HepG2 (cell line): ENCODE data around the gene LAMB2. TPM values are rescaled to one million over a fixed set of nuclear protein-coding genes. Genes with fewer than 3 reads are reported as not detected.

Experiments used
- FOSL2 ChIP-seq: sonication (generic); formaldehyde crosslinking; IDR thresholded peaks from 2 replicates; pipeline ENCODE4 v1.4.0; 2020; ENCODE audit warnings: missing genetic modification reagents
- HMGXB4 ChIP-seq, 2 experiments: sonication (generic) in 1 of 2; formaldehyde crosslinking in 1 of 2; IDR thresholded peaks; 2 replicates each; pipeline versions ENCODE4 v1.4.0 to v1.6.1; 2018 to 2020; ENCODE audit warnings: missing genetic modification reagents in 2 of 2, borderline replicate concordance in 1 of 2, low read depth in 1 of 2, mild to moderate bottlenecking in 1 of 2, missing biosample characterization in 1 of 2
- MAX ChIP-seq: IDR thresholded peaks from 2 replicates; pipeline ENCODE4 v1.6.1; 2012; ENCODE audit warnings: inconsistent platforms
- MAZ ChIP-seq, 2 experiments: sonication (generic) in 1 of 2; formaldehyde crosslinking in 1 of 2; IDR thresholded peaks; 2 replicates each; pipeline versions ENCODE4 v1.5.0 to v1.6.1; 2012 to 2020; ENCODE audit warnings: low read depth in 2 of 2, mild to moderate bottlenecking in 2 of 2, borderline replicate concordance in 1 of 2, improper control_type of control experiment in 1 of 2, low read length in 1 of 2, missing genetic modification reagents in 1 of 2, moderate library complexity in 1 of 2
- MIER3 ChIP-seq: IDR thresholded peaks from 2 replicates; pipeline ENCODE4 v1.6.1; 2016; ENCODE audit warnings: missing compliant biosample characterization, borderline replicate concordance
- MYC ChIP-seq: sonication (generic); formaldehyde crosslinking; IDR thresholded peaks from 2 replicates; pipeline ENCODE4 v1.9.0; 2021; ENCODE audit warnings: missing genetic modification reagents, borderline replicate concordance
- PHF8 ChIP-seq: sonication (generic); formaldehyde crosslinking; IDR thresholded peaks from 2 replicates; pipeline ENCODE4 v1.5.0; 2020; ENCODE audit warnings: missing genetic modification reagents
- PRDM15 ChIP-seq: sonication (generic); formaldehyde crosslinking; IDR thresholded peaks from 2 replicates; pipeline ENCODE4 v1.4.0; 2020; ENCODE audit warnings: missing genetic modification reagents
- RAD21 ChIP-seq: fragments of 450-650 bp; formaldehyde crosslinking; IDR thresholded peaks from 2 replicates; pipeline ENCODE4 v1.5.0; 2020; ENCODE audit warnings: mild to moderate bottlenecking
- RBM39 ChIP-seq: fragments of 200-400 bp; formaldehyde crosslinking; IDR thresholded peaks from one replicate; pipeline ENCODE4 v1.6.1; 2018; ENCODE audit warnings: antibody characterized with exemption, mild to moderate bottlenecking, low read depth, low read length; ENCODE audit not compliant: poor library complexity, severe bottlenecking
- SIN3B ChIP-seq: fragments of 150-350 bp; IDR thresholded peaks from 2 replicates; pipeline ENCODE4 v1.6.1; 2014; ENCODE audit warnings: low read length
- SRSF1 ChIP-seq: fragments of 200-400 bp; formaldehyde crosslinking; optimal IDR thresholded peaks from 2 replicates; pipeline ENCODE3; 2017; ENCODE audit warnings: mild to moderate bottlenecking, low read depth, low read length, moderate library complexity
- TAF15 ChIP-seq: fragments of 200-400 bp; formaldehyde crosslinking; IDR thresholded peaks from one replicate; pipeline ENCODE4 v1.6.1; 2018; ENCODE audit warnings: mild to moderate bottlenecking, low read depth, low read length; ENCODE audit not compliant: poor library complexity, severe bottlenecking
- TEAD3 ChIP-seq: optimal IDR thresholded peaks from 2 replicates; pipeline ENCODE3; 2016; ENCODE audit warnings: borderline replicate concordance
- THRA ChIP-seq: sonication (generic); formaldehyde crosslinking; IDR thresholded peaks from 2 replicates; pipeline ENCODE4 v1.4.0; 2020; ENCODE audit warnings: missing genetic modification reagents, borderline replicate concordance
- ZNF326 ChIP-seq: sonication (generic); formaldehyde crosslinking; IDR thresholded peaks from 2 replicates; pipeline ENCODE4 v1.4.0; 2020; ENCODE audit warnings: missing genetic modification reagents, borderline replicate concordance
- ZNF331 ChIP-seq: sonication (generic); formaldehyde crosslinking; IDR thresholded peaks from 2 replicates; pipeline ENCODE4 v1.4.0; 2020; ENCODE audit warnings: missing genetic modification reagents
- ZNF350 ChIP-seq: sonication (generic); formaldehyde crosslinking; IDR thresholded peaks from 2 replicates; pipeline ENCODE4 v1.4.0; 2020; ENCODE audit warnings: mild to moderate bottlenecking, low read depth, missing genetic modification reagents, borderline replicate concordance
- ZNF362 ChIP-seq: sonication (generic); formaldehyde crosslinking; IDR thresholded peaks from 2 replicates; pipeline ENCODE4 v1.4.0; 2020; ENCODE audit warnings: missing genetic modification reagents, mild to moderate bottlenecking, borderline replicate concordance
- polyA plus RNA-seq, 8 experiments: library from polyadenylated mRNA; depleted of rRNA in 3 of 8; stranded (reverse) in 7 of 8; unstranded in 1 of 8; fragments of >200 nt; fragmentation: Illumina TruSeq in 4 of 8; extraction: Trizol in 4 of 8; gene quantifications; 2 replicates each; pipeline versions ENCODE4 v1.2.1 to v1.2.3, GENCODE V29; 2011 to 2016; ENCODE audit warnings: low read depth in 4 of 8, missing spikeins in 1 of 8, mixed read lengths in 1 of 8; ENCODE audit not compliant: insufficient read depth in 1 of 8
- total RNA-seq, 5 experiments: library from RNA; depleted of rRNA; stranded (reverse); fragments of >200 nt; fragmentation: Illumina TruSeq; extraction: Trizol; gene quantifications; 2 replicates each; pipeline ENCODE4 v1.2.3, GENCODE V29; 2016; ENCODE audit warnings: low read depth in 1 of 5

Gene LAMB2
- total and polyA plus RNA-seq, 2 of the 13 experiments (the other 11 are each of a cell fraction or from before 2014, with no cell fraction given) = 208 to 443 TPM

- TF ChIP-seq TAF15 (no peak), MAX (peak; percentile 66), PRDM15 (CRISPR knock-in tag) (peak; percentile 96), FOSL2 (CRISPR knock-in tag) (no peak), MIER3 (CRISPR knock-in tag) (no peak), ZNF362 (CRISPR knock-in tag) (no peak), ZNF326 (no peak), THRA (CRISPR knock-in tag) (0 out of 2 replicates have a peak, but pooled peaks have one; percentile 28), SRSF1 (peak; percentile 88), TEAD3 (CRISPR knock-in tag) (peak; percentile 82), SIN3B (0 out of 2 replicates have a peak, but pooled peaks have one; percentile 19), ZNF350 (peak; percentile 36; the same call in 1 of the 2 replicates), MYC (peak; percentile 49; the same call in 1 of the 2 replicates), ZNF331 (CRISPR knock-in tag) (0 out of 2 replicates have a peak, but pooled peaks have one; percentile 14), MAZ (IDR thresholded peaks at IDR 0.05; ENCODE audit: borderline replicate concordance, low read depth, low read length) (peak; percentile 83; the same call in 1 of the 2 replicates), MAZ (CRISPR knock-in tag; IDR thresholded peaks at IDR 0.05; ENCODE audit: low read depth) (no peak; the same call in 1 of the 2 replicates), RAD21 (0 out of 2 replicates have a peak, but pooled peaks have one; percentile 18), RBM39 (peak; percentile 4), HMGXB4 (CRISPR knock-in tag; IDR thresholded peaks at IDR 0.05; ENCODE audit: borderline replicate concordance in 1 of 2, low read depth in 1 of 2) (0 out of 4 replicates have a peak, but pooled peaks of 1 of the 2 experiments have one; percentile 46), PHF8 (peak; percentile 46; the same call in 1 of the 2 replicates)
Measured at GRCh38 chr3:49133226-49133951, 539 bp upstream of the LAMB2 start (continued).
